ENCODE results near the gene IRF3. TPM values are rescaled to one million over a fixed set of nuclear protein-coding genes. Genes with fewer than 3 reads are reported as not detected.

The IRF3 gene
- total and polyA plus RNA-seq, 2 of the 4 experiments (the other 2 are of a cell fraction) = 39.6 to 65.2 TPM

DNA sequence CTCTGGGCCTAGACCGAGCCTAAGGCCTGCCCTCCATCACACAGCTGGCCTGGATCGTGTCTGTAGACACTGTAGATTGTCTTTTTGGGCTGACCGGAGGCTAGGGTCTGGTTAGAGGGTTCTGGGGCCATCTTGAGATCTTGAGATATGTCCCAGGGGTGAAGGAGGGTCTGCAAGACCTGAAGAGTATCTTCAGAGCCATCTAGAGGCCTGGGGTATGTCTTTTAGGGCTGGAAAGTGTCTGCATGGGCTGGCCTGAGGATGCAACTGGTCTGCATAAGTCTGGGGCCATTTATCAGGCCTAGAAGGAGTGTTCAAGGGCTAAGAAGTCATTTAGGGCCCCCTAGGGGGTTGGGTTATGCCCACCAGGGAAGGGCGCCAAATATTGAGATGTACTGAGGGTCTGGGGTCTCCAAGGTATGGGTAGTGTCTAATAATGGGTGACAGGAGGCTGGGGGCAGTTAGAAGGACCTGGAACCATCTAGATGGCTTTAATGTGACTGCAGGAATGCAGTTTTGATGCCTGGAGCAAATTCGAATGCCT is 23.1 kb downstream of the IRF3 start:
- peak overlapping the region; percentile 89 for H3K56ac ChIP-seq (ENCODE audit: extremely low read depth, insufficient read depth, low read length)
- TF ChIP-seq MAFK (IDR thresholded peaks at IDR 0.05; ENCODE audit: low read depth, low read length) (no peak), MXI1 (IDR thresholded peaks at IDR 0.05; ENCODE audit: borderline replicate concordance, low read depth, low read length) (no peak), RCOR1 (IDR thresholded peaks at IDR 0.05; ENCODE audit: insufficient replicate concordance, low read length) (no peak), RFX5 (IDR thresholded peaks at IDR 0.05; ENCODE audit: low read depth, low read length) (no peak), MAZ (IDR thresholded peaks at IDR 0.05; ENCODE audit: borderline replicate concordance, low read depth, low read length) (no peak), BHLHE40 (IDR thresholded peaks at IDR 0.05; ENCODE audit: low read depth, low read length) (no peak), NFE2L2 (IDR thresholded peaks at IDR 0.05; ENCODE audit: low read depth, low read length) (no peak), SMC3 (IDR thresholded peaks at IDR 0.05; ENCODE audit: low read depth, low read length) (no peak)
- TF ChIP-seq, protein P1, sequence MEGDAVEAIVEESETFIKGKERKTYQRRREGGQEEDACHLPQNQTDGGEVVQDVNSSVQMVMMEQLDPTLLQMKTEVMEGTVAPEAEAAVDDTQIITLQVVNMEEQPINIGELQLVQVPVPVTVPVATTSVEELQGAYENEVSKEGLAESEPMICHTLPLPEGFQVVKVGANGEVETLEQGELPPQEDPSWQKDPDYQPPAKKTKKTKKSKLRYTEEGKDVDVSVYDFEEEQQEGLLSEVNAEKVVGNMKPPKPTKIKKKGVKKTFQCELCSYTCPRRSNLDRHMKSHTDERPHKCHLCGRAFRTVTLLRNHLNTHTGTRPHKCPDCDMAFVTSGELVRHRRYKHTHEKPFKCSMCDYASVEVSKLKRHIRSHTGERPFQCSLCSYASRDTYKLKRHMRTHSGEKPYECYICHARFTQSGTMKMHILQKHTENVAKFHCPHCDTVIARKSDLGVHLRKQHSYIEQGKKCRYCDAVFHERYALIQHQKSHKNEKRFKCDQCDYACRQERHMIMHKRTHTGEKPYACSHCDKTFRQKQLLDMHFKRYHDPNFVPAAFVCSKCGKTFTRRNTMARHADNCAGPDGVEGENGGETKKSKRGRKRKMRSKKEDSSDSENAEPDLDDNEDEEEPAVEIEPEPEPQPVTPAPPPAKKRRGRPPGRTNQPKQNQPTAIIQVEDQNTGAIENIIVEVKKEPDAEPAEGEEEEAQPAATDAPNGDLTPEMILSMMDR (conservative IDR thresholded peaks at IDR 0.05; ENCODE audit: low read depth, low read length) = no peak; the same call in 1 of the 2 replicates
- TF ChIP-seq, protein P2, sequence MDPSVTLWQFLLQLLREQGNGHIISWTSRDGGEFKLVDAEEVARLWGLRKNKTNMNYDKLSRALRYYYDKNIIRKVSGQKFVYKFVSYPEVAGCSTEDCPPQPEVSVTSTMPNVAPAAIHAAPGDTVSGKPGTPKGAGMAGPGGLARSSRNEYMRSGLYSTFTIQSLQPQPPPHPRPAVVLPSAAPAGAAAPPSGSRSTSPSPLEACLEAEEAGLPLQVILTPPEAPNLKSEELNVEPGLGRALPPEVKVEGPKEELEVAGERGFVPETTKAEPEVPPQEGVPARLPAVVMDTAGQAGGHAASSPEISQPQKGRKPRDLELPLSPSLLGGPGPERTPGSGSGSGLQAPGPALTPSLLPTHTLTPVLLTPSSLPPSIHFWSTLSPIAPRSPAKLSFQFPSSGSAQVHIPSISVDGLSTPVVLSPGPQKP (IDR thresholded peaks at IDR 0.05; ENCODE audit: borderline replicate concordance, low read depth, low read length) = no peak
- TF ChIP-seq, protein P3, sequence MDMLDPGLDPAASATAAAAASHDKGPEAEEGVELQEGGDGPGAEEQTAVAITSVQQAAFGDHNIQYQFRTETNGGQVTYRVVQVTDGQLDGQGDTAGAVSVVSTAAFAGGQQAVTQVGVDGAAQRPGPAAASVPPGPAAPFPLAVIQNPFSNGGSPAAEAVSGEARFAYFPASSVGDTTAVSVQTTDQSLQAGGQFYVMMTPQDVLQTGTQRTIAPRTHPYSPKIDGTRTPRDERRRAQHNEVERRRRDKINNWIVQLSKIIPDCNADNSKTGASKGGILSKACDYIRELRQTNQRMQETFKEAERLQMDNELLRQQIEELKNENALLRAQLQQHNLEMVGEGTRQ (IDR thresholded peaks at IDR 0.05; ENCODE audit: low read depth, low read length) = no peak
- ChIA-PET POLR2A (ENCODE audit: unreplicated experiment) (no interaction called here), CTCF (interaction anchor here (1.2 to 2.5 kb wide), 4 partner anchors 12 to 72 kb away, joined by 3 to 7 read pairs (median 4); no protein-coding TSS in a partner anchor)
- H3K4me1 ChIP-seq (ENCODE audit: control insufficient read depth, insufficient read depth, low read length) = peaks cover 7% of the 10 kb centered on the region
- H2BK20ac ChIP-seq (ENCODE audit: low read depth, low read length) = no peak overlapping the region
- peak overlapping the region; percentile 95 for H3K4me3 ChIP-seq (ENCODE audit: insufficient read depth, low read depth, low read length)
- in situ Hi-C loops (cut with MboI; ENCODE audit: low sequenced_read_pairs) = no loop called here
- H3K9me1 ChIP-seq (ENCODE audit: insufficient read depth, low read length) = 0 out of 2 replicates have a peak, but pooled peaks cover 8% of the 10 kb centered on the region
- peak overlapping the region; percentile 99 for H3K4ac ChIP-seq (ENCODE audit: low read depth, low read length)
- peak overlapping the region; percentile 83 for H4K5ac ChIP-seq (ENCODE audit: low read depth, low read length)
- H3K9me3 ChIP-seq (ENCODE audit: control insufficient read depth, insufficient read depth, low read length) = no peaks in the 10 kb centered on the region
- peak overlapping the region; percentile 58 for H2BK120ac ChIP-seq (ENCODE audit: low read depth, low read length)
- WGBS, 2 experiments (ENCODE audit: extremely low coverage in 2 of 2, insufficient read length in 1 of 2) = 36% methylated on average over 2 of the region's 5 CpGs; no CpG with 5 or more reads in 1 of the 2 experiments
- H2BK15ac ChIP-seq (ENCODE audit: low read depth, low read length) = peak overlapping the region; percentile 19; the same call in 1 of the 3 replicates
- H2AK9ac ChIP-seq (replicated peaks; ENCODE audit: low read depth, low read length, poor library complexity) = peak overlapping the region; percentile 97
- peak overlapping the region; percentile 97 for H4K91ac ChIP-seq (ENCODE audit: insufficient read depth, low read depth, low read length)
- intact Hi-C loops (cut with micrococcal nuclease) = loop anchor here (1.0 kb wide), 1 partner anchor 23 kb away; the partner anchor contains the start of genes BCL2L12 and IRF3
- peak overlapping the region; percentile 76 for H3K18ac ChIP-seq (ENCODE audit: low read depth, low read length)
- no peaks in the 10 kb centered on the region for H3K27me3 ChIP-seq (ENCODE audit: control insufficient read depth, insufficient read depth, low read length)
- peaks cover 19% of the 10 kb centered on the region for H3K36me3 ChIP-seq (ENCODE audit: control insufficient read depth, insufficient read depth, low read length)
- dilution Hi-C loops (cut with HindIII; ENCODE audit: low sequenced_read_pairs, unreplicated experiment) = no loop called here
- no TSS peak for BruUV-seq (replicated peaks)
- DNase-seq = no peak
- H3K27ac ChIP-seq (ENCODE audit: insufficient read depth, low read length) = peak overlapping the region; percentile 98
- peak overlapping the region; percentile 91 to 98 for H4K8ac ChIP-seq (ENCODE audit: low read depth in 2 of 2, low read length in 2 of 2)
- peak overlapping the region; percentile 99 for H3K9ac ChIP-seq (ENCODE audit: low read depth, low read length)
- peak overlapping the region; percentile 99 for H2AK5ac ChIP-seq (ENCODE audit: low read depth, low read length)
- peak overlapping the region; percentile 79 for H2BK5ac ChIP-seq (ENCODE audit: low read depth, low read length, poor library complexity, severe bottlenecking)
- H3K4me2 ChIP-seq (ENCODE audit: low read depth, low read length) = peak overlapping the region; percentile 94
- H4K20me1 ChIP-seq (ENCODE audit: insufficient read depth, low read length) = peaks cover 33% of the 10 kb centered on the region
- H3K79me1 ChIP-seq (ENCODE audit: low read depth in 1 of 2, low read length in 2 of 2) = peaks cover 40 to 72% of the 10 kb centered on the region in 2 experiments
- H2AFZ ChIP-seq (replicated peaks; ENCODE audit: low read length, poor library complexity) = peak overlapping the region; percentile 68
- peak overlapping the region; percentile 99 for H3K14ac ChIP-seq (replicated peaks; ENCODE audit: low read depth, low read length)
- peak overlapping the region; percentile 96 for H3K23ac ChIP-seq (ENCODE audit: low read depth, low read length)
- no peak for ATAC-seq (ENCODE audit: low read depth)

All from IMR-90 (cell line).